Keratinocyte (primary cell): ENCODE measurements around the gene HMGB3. TPM values are rescaled to one million over a fixed set of nuclear protein-coding genes. Genes with fewer than 3 reads are reported as not detected.

Source experiments
- DNase-seq: peaks from one replicate; pipeline ENCODE4 v3.0.0-alpha.2; 2011; ENCODE audit warnings: low read depth, missing footprints, low spot score
- FAIRE-seq: peaks from 2 replicates; lab custom pipeline; 2011; peaks lifted over from hg19 to GRCh38; lab: Jason Lieb, UNC
- H2AFZ ChIP-seq: 2 replicates; pipeline ENCODE4 v1.6.0; 2012; ENCODE audit warnings: low read length, control low read depth, inconsistent platforms; ENCODE audit not compliant: control insufficient read depth
- H3K27ac ChIP-seq: 2 replicates; pipeline ENCODE4 v1.5.1; 2011; ENCODE audit warnings: low read length; ENCODE audit not compliant: control insufficient read depth, insufficient read depth
- H3K27me3 ChIP-seq: 3 replicates; pipeline ENCODE4 v1.6.0; 2011; ENCODE audit warnings: low read length; ENCODE audit not compliant: control insufficient read depth, insufficient read depth; ENCODE audit errors: extremely low read depth
- H3K36me3 ChIP-seq, 2 experiments: 2 replicates in 1 of 2; 3 replicates in 1 of 2; pipeline ENCODE4 v1.5.1; 2011; ENCODE audit warnings: low read length in 2 of 2, mild to moderate bottlenecking in 1 of 2; ENCODE audit not compliant: control insufficient read depth in 2 of 2, insufficient read depth in 2 of 2; ENCODE audit errors: extremely low read depth in 1 of 2
- H3K4me1 ChIP-seq: 3 replicates; pipeline ENCODE4 v1.5.1; 2011; ENCODE audit warnings: low read length; ENCODE audit not compliant: control insufficient read depth, insufficient read depth; ENCODE audit errors: extremely low read depth
- H3K4me2 ChIP-seq: 3 replicates; pipeline ENCODE4 v1.6.0; 2011; ENCODE audit warnings: low read depth, low read length; ENCODE audit not compliant: control insufficient read depth, insufficient read depth; ENCODE audit errors: extremely low read depth
- H3K4me3 ChIP-seq, 3 experiments: fragments of 200-600 bp in 1 of 3; sonication (generic) in 1 of 3; 2 replicates in 2 of 3; 3 replicates in 1 of 3; pipeline ENCODE4 v1.5.1; 2011 to 2016; ENCODE audit warnings: low read length in 3 of 3, mild to moderate bottlenecking in 3 of 3, control low read depth in 2 of 3, inconsistent platforms in 1 of 3, low read depth in 1 of 3, mixed read lengths in 1 of 3, mixed run types in 1 of 3, moderate library complexity in 1 of 3; ENCODE audit not compliant: control insufficient read depth in 2 of 3, insufficient read depth in 2 of 3; ENCODE audit errors: extremely low read depth in 1 of 3
- H3K79me2 ChIP-seq: 2 replicates; pipeline ENCODE4 v1.6.0; 2012; ENCODE audit warnings: low read length; ENCODE audit not compliant: control insufficient read depth, insufficient read depth
- H3K9ac ChIP-seq: 3 replicates; pipeline ENCODE4 v1.6.0; 2011; ENCODE audit warnings: low read length; ENCODE audit not compliant: control insufficient read depth, insufficient read depth; ENCODE audit errors: extremely low read depth
- H3K9me1 ChIP-seq: 3 replicates; pipeline ENCODE4 v1.6.0; 2011; ENCODE audit warnings: low read length; ENCODE audit not compliant: control insufficient read depth, insufficient read depth; ENCODE audit errors: extremely low read depth
- H3K9me3 ChIP-seq: 2 replicates; pipeline ENCODE4 v1.5.1; 2012; ENCODE audit warnings: low read depth, low read length; ENCODE audit not compliant: control insufficient read depth
- H4K20me1 ChIP-seq: 3 replicates; pipeline ENCODE4 v1.6.0; 2011; ENCODE audit warnings: low read length; ENCODE audit not compliant: control insufficient read depth, insufficient read depth; ENCODE audit errors: extremely low read depth
- EZH2 ChIP-seq: IDR thresholded peaks from one replicate; pipeline ENCODE4 v1.6.1; 2012; ENCODE audit warnings: inconsistent platforms, mild to moderate bottlenecking, low read length, moderate library complexity
- dilution Hi-C: fragments of 300-500 bp; cut with MboI; formaldehyde crosslinking; loops from one replicate; pipeline ENCODE4 v1.7.0; 2020; ENCODE audit warnings: low sequenced_read_pairs; ENCODE audit not compliant: extremely low pct_ligation_motif_present
- polyA plus RNA-seq, 5 experiments: library from polyadenylated mRNA; depleted of rRNA in 3 of 5; stranded (reverse) in 3 of 5; stranded (forward) in 1 of 5; unstranded in 1 of 5; fragments of >200 nt; gene quantifications; 1 replicate in 1 of 5; 2 replicates in 3 of 5; 3 replicates in 1 of 5; pipeline versions ENCODE4 v1.2.1 to v1.2.3, GENCODE V29; 2011 to 2012; ENCODE audit warnings: missing spikeins in 2 of 5, low read depth in 1 of 5, low replicate concordance in 1 of 5
- TF ChIP-seq, protein P1 (sequence below), 3 experiments: IDR thresholded peaks in 1 of 3; conservative IDR thresholded peaks in 1 of 3; optimal IDR thresholded peaks in 1 of 3; 2 replicates in 2 of 3; 3 replicates in 1 of 3; pipeline versions ENCODE3 to v1.5.1; 2011; ENCODE audit warnings: low read length in 3 of 3, mild to moderate bottlenecking in 3 of 3, moderate library complexity in 2 of 3, control low read depth in 1 of 3, inconsistent platforms in 1 of 3; ENCODE audit not compliant: insufficient read depth in 2 of 3; ENCODE audit errors: extremely low read depth in 1 of 3

Gene HMGB3
- polyA plus RNA-seq, 1 donor (not counting 4 experiments of a cell fraction or from before 2014, with no cell fraction given): 72.4 TPM

GRCh38 chrX:150944233-150944632 lies 38.9 kb upstream of the HMGB3 start:
- dilution Hi-C loops: no loop called here
- H3K79me2 ChIP-seq: no peaks in the 10 kb centered on the region

DNA sequence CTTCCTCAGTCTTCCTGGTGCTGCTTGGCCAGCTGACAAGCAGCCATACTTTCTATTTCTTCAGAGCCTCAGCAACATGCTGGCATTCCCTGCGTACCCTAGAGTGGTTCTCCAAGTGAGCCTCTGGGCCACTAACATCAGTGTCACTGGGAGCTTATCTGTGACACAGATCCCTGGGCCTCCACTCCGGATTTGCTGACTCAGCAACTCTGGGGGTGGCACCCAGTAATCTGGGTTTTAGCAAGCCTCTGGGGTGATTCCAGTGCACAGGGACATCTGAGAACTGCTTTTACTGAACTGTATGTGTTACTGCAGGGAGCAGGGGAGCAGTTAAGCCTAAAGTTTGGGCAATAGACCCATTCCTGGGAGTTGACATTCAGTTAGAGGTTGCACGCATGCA lies 28.2 kb upstream of the HMGB3 start:
- Histone ChIP-seq H3K9ac (no peak overlapping the region), H3K4me3 (no peak overlapping the region), H3K9me3 (no peaks in the 10 kb centered on the region), H3K4me2 (no peak overlapping the region), H2AFZ (no peak overlapping the region), H3K27me3 (no peaks in the 10 kb centered on the region), H3K4me1 (no peaks in the 10 kb centered on the region), H3K79me2 (no peaks in the 10 kb centered on the region), H4K20me1 (no peaks in the 10 kb centered on the region), H3K9me1 (no peaks in the 10 kb centered on the region), H3K27ac (no peak overlapping the region), H3K36me3 (no peaks in the 10 kb centered on the region)
- DNase-seq: no peak
- dilution Hi-C loops: no loop called here
- TF ChIP-seq EZH2: no peak
- TF ChIP-seq, protein P1, sequence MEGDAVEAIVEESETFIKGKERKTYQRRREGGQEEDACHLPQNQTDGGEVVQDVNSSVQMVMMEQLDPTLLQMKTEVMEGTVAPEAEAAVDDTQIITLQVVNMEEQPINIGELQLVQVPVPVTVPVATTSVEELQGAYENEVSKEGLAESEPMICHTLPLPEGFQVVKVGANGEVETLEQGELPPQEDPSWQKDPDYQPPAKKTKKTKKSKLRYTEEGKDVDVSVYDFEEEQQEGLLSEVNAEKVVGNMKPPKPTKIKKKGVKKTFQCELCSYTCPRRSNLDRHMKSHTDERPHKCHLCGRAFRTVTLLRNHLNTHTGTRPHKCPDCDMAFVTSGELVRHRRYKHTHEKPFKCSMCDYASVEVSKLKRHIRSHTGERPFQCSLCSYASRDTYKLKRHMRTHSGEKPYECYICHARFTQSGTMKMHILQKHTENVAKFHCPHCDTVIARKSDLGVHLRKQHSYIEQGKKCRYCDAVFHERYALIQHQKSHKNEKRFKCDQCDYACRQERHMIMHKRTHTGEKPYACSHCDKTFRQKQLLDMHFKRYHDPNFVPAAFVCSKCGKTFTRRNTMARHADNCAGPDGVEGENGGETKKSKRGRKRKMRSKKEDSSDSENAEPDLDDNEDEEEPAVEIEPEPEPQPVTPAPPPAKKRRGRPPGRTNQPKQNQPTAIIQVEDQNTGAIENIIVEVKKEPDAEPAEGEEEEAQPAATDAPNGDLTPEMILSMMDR (optimal IDR thresholded peaks at IDR 0.05 in 1 of 3, IDR thresholded peaks at IDR 0.05 in 1 of 3, conservative IDR thresholded peaks at IDR 0.05 in 1 of 3; ENCODE audit: extremely low read depth in 1 of 3, insufficient read depth in 2 of 3, low read length in 3 of 3): no peak
- FAIRE-seq: no peak

More at GRCh38 chrX:150944233-150944632, 38.9 kb upstream of the HMGB3 start:
- Histone ChIP-seq H3K4me1 (no peaks in the 10 kb centered on the region), H3K9me3 (no peaks in the 10 kb centered on the region), H3K27ac (no peak overlapping the region), H3K4me3 (no peak overlapping the region), H4K20me1 (no peaks in the 10 kb centered on the region), H2AFZ (no peak overlapping the region), H3K27me3 (peaks cover 3% of the 10 kb centered on the region), H3K9ac (no peak overlapping the region), H3K9me1 (no peaks in the 10 kb centered on the region), H3K4me2 (no peak overlapping the region), H3K36me3 (no peaks in the 10 kb centered on the region)
- TF ChIP-seq, protein P1 (optimal IDR thresholded peaks at IDR 0.05 in 1 of 3, IDR thresholded peaks at IDR 0.05 in 1 of 3, conservative IDR thresholded peaks at IDR 0.05 in 1 of 3; ENCODE audit: extremely low read depth in 1 of 3, insufficient read depth in 2 of 3, low read length in 3 of 3): no peak
- TF ChIP-seq EZH2: no peak
- DNase-seq (no peak), FAIRE-seq (no peak)
